ENCODE data around the gene LRRC45.

- TF ChIP-seq POLR2A (IDR thresholded peaks at IDR 0.05; ENCODE audit: low read depth, low read length) (no peak), SPI1 (IDR thresholded peaks at IDR 0.05; ENCODE audit: low read depth, low read length) (no peak), POLR2AphosphoS5 (IDR thresholded peaks at IDR 0.05; ENCODE audit: low read depth, low read length) (no peak)
Observed at GRCh38 chr17:82020572-82021106, 2.5 kb upstream of the LRRC45 start.
